ENCODE measurements around the gene FAM171A2.
"Not testable (repeated sequence)": the region's sequence is repeated elsewhere in the genome, so short reads cannot be mapped to it uniquely, and the experiment has no call there.

DNA sequence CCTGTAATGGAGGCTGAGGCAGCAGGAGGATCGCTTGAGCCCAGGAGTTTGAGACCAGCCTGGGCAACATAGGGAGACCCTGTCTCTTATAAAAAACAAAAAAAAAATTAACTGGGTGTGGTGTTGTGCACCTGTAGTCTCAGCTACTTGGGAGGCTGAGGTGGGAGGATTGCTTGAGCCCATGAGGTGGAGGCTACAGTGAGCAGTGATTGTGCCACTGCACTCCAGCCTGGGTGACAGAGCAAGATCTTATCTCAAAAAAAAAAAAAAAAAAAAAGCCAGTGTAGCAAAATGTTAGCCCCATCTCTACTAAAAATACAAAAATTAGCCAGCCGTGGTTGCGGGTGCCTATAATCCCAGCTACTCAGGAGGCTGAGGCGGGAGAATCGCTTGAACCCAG lies 33.4 kb downstream of the FAM171A2 start:
- TF ChIP-seq CTCF (IDR thresholded peaks at IDR 0.05); ETV6 (CRISPR knock-in tag; IDR thresholded peaks at IDR 0.05); ZNF263 (CRISPR knock-in tag; IDR thresholded peaks at IDR 0.05; ENCODE audit: low read depth); NR1H2 (CRISPR knock-in tag; IDR thresholded peaks at IDR 0.05); JAZF1 (CRISPR knock-in tag; IDR thresholded peaks at IDR 0.05); MAX (CRISPR knock-in tag; IDR thresholded peaks at IDR 0.05); RORB (CRISPR knock-in tag; IDR thresholded peaks at IDR 0.05); USF1 (CRISPR knock-in tag; IDR thresholded peaks at IDR 0.05); ATF6 (CRISPR knock-in tag; IDR thresholded peaks at IDR 0.05): not testable (repeated sequence)
- TF ChIP-seq, protein P1, sequence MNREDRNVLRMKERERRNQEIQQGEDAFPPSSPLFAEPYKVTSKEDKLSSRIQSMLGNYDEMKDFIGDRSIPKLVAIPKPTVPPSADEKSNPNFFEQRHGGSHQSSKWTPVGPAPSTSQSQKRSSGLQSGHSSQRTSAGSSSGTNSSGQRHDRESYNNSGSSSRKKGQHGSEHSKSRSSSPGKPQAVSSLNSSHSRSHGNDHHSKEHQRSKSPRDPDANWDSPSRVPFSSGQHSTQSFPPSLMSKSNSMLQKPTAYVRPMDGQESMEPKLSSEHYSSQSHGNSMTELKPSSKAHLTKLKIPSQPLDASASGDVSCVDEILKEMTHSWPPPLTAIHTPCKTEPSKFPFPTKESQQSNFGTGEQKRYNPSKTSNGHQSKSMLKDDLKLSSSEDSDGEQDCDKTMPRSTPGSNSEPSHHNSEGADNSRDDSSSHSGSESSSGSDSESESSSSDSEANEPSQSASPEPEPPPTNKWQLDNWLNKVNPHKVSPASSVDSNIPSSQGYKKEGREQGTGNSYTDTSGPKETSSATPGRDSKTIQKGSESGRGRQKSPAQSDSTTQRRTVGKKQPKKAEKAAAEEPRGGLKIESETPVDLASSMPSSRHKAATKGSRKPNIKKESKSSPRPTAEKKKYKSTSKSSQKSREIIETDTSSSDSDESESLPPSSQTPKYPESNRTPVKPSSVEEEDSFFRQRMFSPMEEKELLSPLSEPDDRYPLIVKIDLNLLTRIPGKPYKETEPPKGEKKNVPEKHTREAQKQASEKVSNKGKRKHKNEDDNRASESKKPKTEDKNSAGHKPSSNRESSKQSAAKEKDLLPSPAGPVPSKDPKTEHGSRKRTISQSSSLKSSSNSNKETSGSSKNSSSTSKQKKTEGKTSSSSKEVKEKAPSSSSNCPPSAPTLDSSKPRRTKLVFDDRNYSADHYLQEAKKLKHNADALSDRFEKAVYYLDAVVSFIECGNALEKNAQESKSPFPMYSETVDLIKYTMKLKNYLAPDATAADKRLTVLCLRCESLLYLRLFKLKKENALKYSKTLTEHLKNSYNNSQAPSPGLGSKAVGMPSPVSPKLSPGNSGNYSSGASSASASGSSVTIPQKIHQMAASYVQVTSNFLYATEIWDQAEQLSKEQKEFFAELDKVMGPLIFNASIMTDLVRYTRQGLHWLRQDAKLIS (CRISPR knock-in tag; IDR thresholded peaks at IDR 0.05; ENCODE audit: borderline replicate concordance): not testable (repeated sequence)
- TF ChIP-seq, protein P2, sequence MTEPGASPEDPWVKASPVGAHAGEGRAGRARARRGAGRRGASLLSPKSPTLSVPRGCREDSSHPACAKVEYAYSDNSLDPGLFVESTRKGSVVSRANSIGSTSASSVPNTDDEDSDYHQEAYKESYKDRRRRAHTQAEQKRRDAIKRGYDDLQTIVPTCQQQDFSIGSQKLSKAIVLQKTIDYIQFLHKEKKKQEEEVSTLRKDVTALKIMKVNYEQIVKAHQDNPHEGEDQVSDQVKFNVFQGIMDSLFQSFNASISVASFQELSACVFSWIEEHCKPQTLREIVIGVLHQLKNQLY (CRISPR knock-in tag; IDR thresholded peaks at IDR 0.05): not testable (repeated sequence)

Data from WTC11 (cell line).